Loucy (cell line): ENCODE measurements around the gene ZNF385D.

Source experiments
- H2AFZ ChIP-seq: fragments of 200-600 bp; sonication (generic); 2 replicates; pipeline ENCODE4 v1.6.0; 2016; ENCODE audit warnings: antibody characterized with exemption, mild to moderate bottlenecking, low read length, moderate library complexity
- H3F3A ChIP-seq: fragments of 200-600 bp; 2 replicates; pipeline ENCODE4 v1.6.0; 2016; ENCODE audit warnings: antibody characterized with exemption, low read depth, mild to moderate bottlenecking
- H3K27me3 ChIP-seq: fragments of 200-600 bp; sonication (generic); 2 replicates; pipeline ENCODE4 v1.6.1; 2014; ENCODE audit warnings: low read length, mild to moderate bottlenecking; ENCODE audit not compliant: insufficient read depth, poor library complexity, severe bottlenecking
- H3K36me3 ChIP-seq: fragments of 200-600 bp; sonication (generic); 2 replicates; pipeline ENCODE4 v1.6.1; 2016; ENCODE audit warnings: low read length; ENCODE audit not compliant: insufficient read depth
- H3K4me1 ChIP-seq: fragments of 200-600 bp; sonication (generic); 2 replicates; pipeline ENCODE4 v1.5.1; 2014; ENCODE audit warnings: low read length, mild to moderate bottlenecking; ENCODE audit not compliant: insufficient read depth, poor library complexity, severe bottlenecking
- H3K4me2 ChIP-seq: fragments of 200-600 bp; sonication (generic); 2 replicates; pipeline ENCODE4 v1.6.0; 2014; ENCODE audit warnings: antibody characterized with exemption, low read length, low read depth, mild to moderate bottlenecking; ENCODE audit not compliant: poor library complexity, severe bottlenecking
- H3K4me3 ChIP-seq: fragments of 200-600 bp; sonication (generic); 2 replicates; pipeline ENCODE4 v1.5.1; 2014; ENCODE audit warnings: low read length, mild to moderate bottlenecking, mixed read lengths; ENCODE audit not compliant: poor library complexity, severe bottlenecking
- H3K79me2 ChIP-seq: fragments of 200-600 bp; sonication (generic); 2 replicates; pipeline ENCODE4 v1.6.1; 2014; ENCODE audit warnings: low read length; ENCODE audit not compliant: insufficient read depth
- H3K9ac ChIP-seq: fragments of 200-600 bp; sonication (generic); 2 replicates; pipeline ENCODE4 v1.6.0; 2014; ENCODE audit warnings: mild to moderate bottlenecking, low read depth, low read length, moderate library complexity; ENCODE audit not compliant: poor library complexity, severe bottlenecking
- H3K9me2 ChIP-seq: fragments of 200-600 bp; sonication (generic); replicated peaks from 2 replicates; pipeline ENCODE4 v1.6.1; 2016; ENCODE audit warnings: low read depth, low read length, mixed read lengths
- H3K9me3 ChIP-seq: fragments of 200-600 bp; sonication (generic); 2 replicates; pipeline ENCODE4 v1.6.1; 2014; ENCODE audit warnings: mild to moderate bottlenecking, antibody characterized with exemption, low read length, low read depth; ENCODE audit not compliant: insufficient read depth
- H4K20me1 ChIP-seq: fragments of 200-600 bp; sonication (generic); 2 replicates; pipeline ENCODE4 v1.6.0; 2014; ENCODE audit warnings: antibody characterized with exemption, low read length, mild to moderate bottlenecking; ENCODE audit not compliant: insufficient read depth, poor library complexity, severe bottlenecking
- EZH2phosphoT487 ChIP-seq: fragments of 200-600 bp; IDR thresholded peaks from 2 replicates; pipeline ENCODE4 v1.6.1; 2018; ENCODE audit warnings: antibody characterized with exemption, mild to moderate bottlenecking, moderate library complexity, borderline replicate concordance
- TF ChIP-seq, protein P1 (sequence below): fragments of 200-600 bp; sonication (generic); conservative IDR thresholded peaks from 2 replicates; pipeline ENCODE4 v1.5.1; 2014; ENCODE audit warnings: mild to moderate bottlenecking, antibody characterized with exemption, low read length

Gene ZNF385D

DNA sequence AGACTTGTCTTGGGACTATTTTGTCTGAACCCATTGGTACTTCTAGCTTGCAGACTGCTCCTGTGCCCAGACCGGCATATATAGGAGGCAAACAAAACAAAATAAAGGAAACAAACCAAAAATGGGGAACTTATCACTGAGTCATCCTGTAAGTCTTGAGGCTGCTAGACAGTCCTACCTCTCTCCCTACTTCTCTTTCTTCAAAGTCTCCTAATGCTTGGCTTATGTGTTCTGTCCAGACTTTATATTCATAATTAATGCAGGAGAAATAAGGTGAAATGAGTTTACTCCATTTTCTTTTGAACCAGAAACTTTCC lies 266.2 kb downstream of the ZNF385D start:
- Histone ChIP-seq H3K36me3 (no peaks in the 10 kb centered on the region), H2AFZ (peak overlapping the region; percentile 52; the same call in 1 of the 2 replicates), H3K4me3 (no peak overlapping the region), H3K79me2 (no peaks in the 10 kb centered on the region), H3K27me3 (no peaks in the 10 kb centered on the region), H3K9ac (no peak overlapping the region), H3K9me3 (no peaks in the 10 kb centered on the region), H3F3A (no peaks in the 10 kb centered on the region), H3K4me1 (no peaks in the 10 kb centered on the region), H4K20me1 (no peaks in the 10 kb centered on the region), H3K4me2 (no peak overlapping the region), H3K9me2 (no peaks in the 10 kb centered on the region)
- no peak for TF ChIP-seq EZH2phosphoT487
- TF ChIP-seq, protein P1, sequence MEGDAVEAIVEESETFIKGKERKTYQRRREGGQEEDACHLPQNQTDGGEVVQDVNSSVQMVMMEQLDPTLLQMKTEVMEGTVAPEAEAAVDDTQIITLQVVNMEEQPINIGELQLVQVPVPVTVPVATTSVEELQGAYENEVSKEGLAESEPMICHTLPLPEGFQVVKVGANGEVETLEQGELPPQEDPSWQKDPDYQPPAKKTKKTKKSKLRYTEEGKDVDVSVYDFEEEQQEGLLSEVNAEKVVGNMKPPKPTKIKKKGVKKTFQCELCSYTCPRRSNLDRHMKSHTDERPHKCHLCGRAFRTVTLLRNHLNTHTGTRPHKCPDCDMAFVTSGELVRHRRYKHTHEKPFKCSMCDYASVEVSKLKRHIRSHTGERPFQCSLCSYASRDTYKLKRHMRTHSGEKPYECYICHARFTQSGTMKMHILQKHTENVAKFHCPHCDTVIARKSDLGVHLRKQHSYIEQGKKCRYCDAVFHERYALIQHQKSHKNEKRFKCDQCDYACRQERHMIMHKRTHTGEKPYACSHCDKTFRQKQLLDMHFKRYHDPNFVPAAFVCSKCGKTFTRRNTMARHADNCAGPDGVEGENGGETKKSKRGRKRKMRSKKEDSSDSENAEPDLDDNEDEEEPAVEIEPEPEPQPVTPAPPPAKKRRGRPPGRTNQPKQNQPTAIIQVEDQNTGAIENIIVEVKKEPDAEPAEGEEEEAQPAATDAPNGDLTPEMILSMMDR: no peak

DNA sequence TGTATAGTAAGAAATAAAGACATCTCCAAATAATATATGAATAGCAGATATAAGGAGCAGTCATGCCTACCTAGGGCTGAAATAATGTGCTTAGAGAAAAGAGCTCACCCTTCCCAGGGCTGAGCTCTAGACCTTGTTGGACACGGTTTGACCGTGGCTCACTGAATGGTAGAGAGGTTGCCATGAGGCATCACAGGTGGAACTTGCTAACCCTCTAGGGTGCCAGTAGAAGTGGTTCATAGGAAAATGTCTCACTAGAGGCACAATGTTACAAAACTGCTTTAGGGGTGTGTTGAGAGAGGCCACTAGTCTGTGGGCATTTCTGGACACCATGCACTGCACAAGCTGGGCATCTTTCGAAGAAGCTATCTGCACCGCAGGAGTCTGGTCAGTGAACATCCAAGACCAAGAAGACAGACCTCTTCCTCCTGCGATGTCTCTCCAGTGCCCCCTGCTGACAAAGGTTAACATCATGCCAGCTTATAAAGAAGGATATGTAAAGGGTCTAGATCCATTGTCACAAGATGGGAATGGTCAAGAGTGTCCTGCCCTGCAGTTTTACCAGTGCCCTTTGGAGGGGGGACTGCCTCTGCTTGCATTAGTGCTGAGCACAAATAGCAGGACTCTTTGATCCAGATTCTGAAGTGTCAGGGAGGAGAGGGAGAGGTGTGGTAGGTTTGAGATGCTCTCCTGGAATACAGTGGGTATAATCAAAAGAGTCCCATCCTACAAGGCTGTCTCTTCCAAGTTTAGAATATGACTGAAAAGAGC lies 266.8 kb downstream of the ZNF385D start:
- Histone ChIP-seq H3K4me3 (no peak overlapping the region), H4K20me1 (no peaks in the 10 kb centered on the region), H3K9me2 (no peaks in the 10 kb centered on the region), H3K36me3 (no peaks in the 10 kb centered on the region), H3K9me3 (no peaks in the 10 kb centered on the region), H3K9ac (no peak overlapping the region), H3F3A (no peaks in the 10 kb centered on the region), H2AFZ (peak overlapping the region; percentile 52; the same call in 1 of the 2 replicates), H3K79me2 (no peaks in the 10 kb centered on the region), H3K4me2 (no peak overlapping the region), H3K27me3 (no peaks in the 10 kb centered on the region), H3K4me1 (no peaks in the 10 kb centered on the region)
- no peak for TF ChIP-seq EZH2phosphoT487
- TF ChIP-seq, protein P1: peak; percentile 76

DNA sequence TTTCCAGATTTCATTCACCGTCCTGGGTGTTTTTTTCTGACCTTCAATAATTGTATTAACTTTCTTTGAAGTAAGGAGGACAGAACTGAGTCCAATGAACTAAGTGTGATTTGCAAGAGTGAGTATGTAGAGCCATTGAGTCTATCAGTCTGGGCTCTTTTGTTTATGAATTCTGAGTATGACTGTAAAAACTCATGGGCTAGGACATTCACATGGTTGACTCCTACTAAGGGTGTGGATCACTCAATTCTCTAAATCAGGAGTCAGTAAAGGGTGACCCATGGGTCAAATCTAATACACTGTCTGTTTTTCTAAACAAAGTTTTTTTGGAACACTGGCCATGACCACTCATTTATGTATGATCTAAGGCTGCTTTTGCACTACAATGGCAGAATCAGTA lies 269.0 kb downstream of the ZNF385D start:
- Histone ChIP-seq H2AFZ (no peak overlapping the region), H3K79me2 (no peaks in the 10 kb centered on the region), H3K27me3 (no peaks in the 10 kb centered on the region), H3K9ac (no peak overlapping the region), H4K20me1 (no peaks in the 10 kb centered on the region), H3F3A (no peaks in the 10 kb centered on the region), H3K36me3 (no peaks in the 10 kb centered on the region), H3K4me2 (no peak overlapping the region), H3K4me3 (no peak overlapping the region), H3K4me1 (no peaks in the 10 kb centered on the region), H3K9me2 (no peaks in the 10 kb centered on the region), H3K9me3 (no peaks in the 10 kb centered on the region)
- TF ChIP-seq, protein P1: no peak
- no peak for TF ChIP-seq EZH2phosphoT487
